HG03280 (cell line): Measurements from ENCODE around the gene DAAM2.
A peak's percentile ranks its signal among the peaks of the same experiment; 100 is the strongest.

Experiments used
- ATAC-seq: cut with Tn5 transposase; IDR thresholded peaks from one replicate; pipeline ENCODE4 v1.9.1; 2021; ENCODE audit warnings: mild to moderate bottlenecking, moderate library complexity; ENCODE audit not compliant: unreplicated experiment

The DAAM2 gene

DNA sequence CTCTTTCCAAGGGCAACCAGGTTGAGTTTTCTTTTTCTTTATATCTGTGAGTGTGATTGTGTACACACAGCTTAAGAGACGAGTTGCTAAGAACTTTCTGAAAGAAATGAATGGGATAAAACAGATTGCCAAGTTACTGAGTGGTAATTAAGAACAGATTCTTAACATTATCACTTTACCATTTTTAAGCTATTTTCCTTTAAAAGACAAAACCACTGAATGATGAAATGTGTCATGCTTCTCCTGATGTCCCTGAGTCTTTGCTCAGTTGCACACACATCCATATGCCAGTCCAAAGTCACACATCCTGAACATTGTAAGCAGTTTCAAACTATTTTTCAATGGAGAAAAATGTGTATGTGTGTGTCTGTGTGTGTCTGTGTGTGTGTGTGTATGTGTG, 5.5 kb upstream of the DAAM2 start:
- ATAC-seq: no peak

DNA sequence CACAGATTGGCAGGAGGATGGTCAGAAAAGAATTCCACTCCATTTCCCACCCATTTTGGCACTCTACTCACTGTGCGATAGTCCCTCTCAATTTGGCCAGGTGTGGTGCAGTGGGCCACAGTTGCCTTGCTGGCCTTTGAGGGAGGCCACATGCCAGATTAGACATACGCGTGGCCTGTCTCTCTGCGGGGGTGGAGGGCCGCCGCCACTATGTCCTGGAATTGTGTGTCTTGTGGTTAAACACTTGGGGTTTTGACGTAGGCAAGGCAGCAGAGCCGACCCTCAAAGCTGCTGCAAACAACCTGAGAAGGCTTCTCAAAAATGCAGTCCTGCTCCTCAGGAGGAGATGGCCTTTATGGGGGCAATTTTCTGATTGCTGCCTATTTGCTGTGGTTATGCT, 4.9 kb upstream of the DAAM2 start:
- ATAC-seq: no peak

DNA sequence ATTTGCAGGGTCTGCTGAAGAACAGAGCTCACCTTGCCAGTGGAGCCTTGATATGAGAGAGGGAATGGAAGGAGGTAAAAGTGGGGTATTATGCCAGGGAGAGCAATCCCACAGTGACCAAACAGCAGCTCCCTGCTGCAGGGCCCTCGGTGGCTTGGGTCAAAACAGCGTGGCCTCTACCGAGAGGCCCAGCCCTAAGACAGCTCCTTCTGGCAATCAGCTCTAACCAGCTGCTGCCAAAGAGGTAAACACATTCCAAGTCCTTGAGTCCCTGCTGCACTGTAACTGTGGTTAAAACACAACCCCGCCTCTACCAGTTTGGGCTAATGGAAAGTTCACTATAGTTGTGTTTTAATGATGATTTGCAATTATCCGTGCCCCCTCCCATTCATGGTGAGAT, 1.4 kb upstream of the DAAM2 start:
- no peak for ATAC-seq

DNA sequence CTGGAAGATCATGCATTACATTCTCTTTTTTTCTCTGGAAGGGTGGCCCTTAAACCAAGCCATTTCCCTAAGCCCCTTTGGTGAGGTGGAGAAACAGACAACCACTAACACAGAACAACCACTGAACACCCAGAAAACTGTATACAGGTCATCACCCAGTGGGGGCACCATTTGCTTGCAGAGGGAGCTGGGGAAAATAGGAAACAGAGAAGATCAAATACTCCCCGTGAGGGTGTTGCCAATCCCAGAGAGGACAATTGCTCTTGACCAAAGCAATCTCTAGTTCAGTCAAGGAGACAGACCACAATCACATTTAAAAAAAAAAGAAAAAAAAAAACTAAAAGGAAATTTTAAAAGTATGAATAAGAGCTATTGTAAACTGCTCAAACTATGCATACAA, 865 bp upstream of the DAAM2 start:
- ATAC-seq: no peak

DNA sequence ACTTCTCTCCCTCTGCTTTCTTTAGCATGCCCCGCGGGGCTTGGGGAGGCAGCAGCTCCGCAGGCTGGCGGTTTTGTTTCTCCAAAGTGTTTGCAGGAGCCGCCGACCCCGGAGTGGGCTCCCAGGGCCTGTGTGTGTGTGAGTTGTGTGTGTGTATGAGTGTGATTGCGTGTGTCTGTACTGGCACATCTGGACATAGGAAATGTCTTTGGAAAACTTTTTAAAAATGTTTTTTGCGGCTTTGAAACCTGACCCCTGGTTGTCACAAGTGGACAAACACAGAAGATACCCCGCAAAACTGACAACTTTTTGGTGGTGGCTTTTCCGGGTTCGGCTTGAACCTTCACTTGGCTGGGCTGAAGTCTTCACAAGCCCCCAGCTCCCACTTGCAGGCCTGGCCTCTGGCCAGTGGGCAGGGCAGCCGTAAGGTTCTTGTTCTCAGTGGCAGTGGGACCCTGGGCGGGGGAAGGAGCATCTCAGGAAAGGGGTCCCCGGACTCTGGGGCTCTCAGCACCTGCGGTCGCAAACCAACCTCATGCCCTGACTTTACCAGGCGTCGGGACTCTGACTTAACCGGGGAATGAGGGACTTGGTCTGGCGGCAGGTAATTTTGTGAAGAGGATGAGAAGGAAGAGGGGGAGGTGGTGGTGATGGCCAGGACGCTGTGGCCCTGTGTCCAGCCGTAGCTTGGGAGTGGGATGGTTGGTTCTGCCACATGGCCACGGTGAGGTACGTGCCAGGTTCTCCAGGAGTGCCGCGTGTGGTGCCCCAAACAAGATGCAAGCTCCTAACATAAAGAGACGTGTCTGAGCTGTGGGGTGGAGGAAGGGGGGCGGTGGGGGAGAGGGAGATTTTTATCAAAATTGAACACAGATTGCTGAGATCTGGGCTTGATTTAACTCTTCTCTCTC, 619 bp downstream of the DAAM2 start:
- ATAC-seq: no peak

DNA sequence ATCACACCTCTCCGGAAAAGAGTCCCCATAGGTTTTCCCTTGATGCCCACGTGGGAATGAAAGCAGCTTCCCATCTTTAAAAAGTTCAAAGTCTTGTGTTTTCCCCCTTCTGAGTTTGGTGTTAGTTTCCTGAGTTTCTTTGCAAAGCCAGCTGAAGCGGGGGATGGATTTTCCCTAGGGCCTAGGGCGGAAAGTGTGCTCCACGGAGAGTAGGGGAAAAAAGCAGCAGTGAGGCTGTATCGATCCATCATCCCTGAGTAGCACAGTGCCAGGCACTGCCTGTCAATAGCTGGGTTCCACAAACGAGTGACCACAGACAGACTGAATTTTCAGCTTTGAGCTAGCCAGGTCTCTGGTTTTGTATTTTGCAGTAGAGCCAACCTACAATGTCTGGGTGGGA, 1.3 kb downstream of the DAAM2 start:
- ATAC-seq: no peak

DNA sequence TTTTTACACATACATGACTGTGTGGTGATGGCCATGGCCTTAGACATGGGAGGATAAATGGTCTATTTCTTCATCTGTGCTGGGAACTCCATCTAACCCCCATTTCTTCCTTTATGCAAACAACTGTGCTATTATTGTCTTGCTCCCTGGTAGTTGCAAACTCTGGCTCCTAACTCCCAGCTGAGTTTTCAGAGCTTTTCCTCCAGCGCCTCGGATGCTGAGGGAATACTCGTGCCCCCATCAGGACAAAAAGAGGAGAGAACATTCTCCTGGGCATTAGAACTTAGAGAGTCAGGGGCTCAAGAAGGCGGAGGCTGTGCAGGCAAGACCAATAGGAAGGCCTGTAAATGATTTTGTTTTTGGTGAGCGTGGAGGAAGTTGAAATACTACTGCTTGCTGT, 2.1 kb downstream of the DAAM2 start:
- no peak for ATAC-seq

DNA sequence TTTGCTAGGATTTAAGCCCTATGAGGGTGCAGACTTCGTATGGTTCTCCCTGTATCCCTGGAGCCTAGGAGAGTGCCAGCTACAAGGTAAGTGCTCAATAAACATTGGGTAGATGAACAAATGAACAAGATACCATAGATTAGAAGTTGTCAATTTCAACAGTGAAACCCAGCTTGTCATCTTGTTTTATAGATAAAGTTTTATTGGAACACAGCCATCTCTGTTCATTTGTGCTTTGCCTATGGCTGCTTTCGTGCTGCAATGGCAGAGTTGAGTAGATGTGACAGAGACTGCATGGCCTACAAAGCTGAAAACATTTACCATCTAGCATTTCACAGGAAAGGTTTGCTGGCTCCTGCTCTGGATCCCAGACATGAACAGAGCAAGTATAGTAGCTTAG, 5.6 kb downstream of the DAAM2 start:
- no peak for ATAC-seq

DNA sequence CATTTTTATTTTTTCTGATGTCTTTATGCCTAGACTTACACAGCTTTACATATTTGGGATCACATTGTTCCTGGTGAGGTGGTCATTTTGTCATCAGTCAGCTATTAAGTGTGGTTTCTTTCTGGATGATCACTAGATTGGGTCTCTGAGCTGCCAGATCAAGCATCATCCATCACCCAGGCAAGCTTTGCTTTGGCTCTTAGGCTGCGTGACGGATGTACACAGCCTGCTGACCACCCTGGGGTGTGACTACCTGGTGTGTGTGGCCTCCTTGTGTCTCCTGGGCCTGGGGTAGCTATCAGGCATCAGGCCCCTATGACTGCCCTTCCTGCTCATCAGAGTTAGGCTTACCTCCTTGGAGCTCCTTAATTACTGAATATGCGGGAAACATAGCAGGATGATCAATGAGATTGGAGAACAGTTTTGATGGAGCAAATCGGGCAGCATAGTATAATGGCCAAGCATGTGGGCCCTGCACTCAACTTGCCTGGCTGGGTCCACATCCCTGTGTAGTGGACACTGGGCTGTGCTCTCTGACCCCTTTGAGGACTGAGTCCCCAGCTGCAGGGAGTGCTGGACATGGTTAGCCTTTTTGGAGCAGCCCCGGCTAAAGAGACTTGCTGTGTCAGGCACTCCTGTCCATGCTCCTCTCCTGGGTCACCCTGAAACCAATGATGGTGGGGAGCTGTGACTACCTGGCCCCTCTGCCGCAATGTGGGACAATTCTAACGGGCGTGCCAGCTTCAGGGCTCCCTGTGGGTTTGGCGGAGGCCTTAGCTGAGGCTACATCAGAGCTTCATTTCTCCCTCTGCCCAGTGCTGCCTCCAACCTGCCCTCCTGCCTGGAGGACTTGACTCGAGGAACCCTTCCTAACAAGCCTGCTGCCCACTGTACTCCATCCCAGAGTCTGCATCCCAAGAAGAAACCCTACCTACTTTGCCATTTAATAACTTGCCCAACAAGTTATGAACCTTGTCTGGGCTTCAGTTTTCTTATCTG, 8.2 kb downstream of the DAAM2 start:
- ATAC-seq: no peak

DNA sequence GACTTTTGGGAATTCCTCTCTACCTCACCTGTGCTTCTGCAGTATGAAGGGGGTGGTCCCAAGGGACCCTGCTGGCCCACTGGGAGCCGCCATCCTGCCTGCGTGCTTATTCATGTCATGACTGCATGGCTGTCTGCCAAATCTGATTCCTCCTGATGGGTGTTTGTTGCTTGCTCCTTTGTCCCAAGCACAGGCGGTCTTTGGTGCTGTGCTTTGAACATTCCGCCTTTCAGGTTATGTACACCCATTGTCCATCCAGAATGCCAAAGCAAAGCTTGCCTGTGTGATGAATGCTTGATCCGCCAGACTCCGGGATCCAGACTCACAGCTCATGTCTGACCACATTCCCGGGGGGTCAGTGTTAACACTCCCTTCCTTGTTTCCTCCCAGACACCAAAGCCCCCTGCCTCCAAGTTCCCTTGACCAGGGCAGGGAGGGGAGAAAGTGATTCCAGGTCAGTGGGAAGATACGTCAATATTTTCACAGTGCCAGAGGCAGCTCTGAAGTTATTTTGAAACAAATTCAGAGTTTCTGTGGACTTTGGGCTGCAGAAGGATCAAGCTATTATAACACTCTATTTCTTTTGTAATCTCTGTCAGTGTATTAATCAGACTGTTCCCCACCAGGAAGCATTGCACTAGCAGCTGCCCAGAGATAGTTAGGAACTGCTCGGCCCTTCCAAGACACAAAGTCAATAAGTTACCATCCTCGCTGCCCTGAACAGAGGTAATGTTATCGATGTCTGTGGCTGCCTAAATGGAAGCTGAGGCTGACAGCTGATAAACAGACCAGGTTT, 9.5 kb downstream of the DAAM2 start:
- ATAC-seq: no peak

DNA sequence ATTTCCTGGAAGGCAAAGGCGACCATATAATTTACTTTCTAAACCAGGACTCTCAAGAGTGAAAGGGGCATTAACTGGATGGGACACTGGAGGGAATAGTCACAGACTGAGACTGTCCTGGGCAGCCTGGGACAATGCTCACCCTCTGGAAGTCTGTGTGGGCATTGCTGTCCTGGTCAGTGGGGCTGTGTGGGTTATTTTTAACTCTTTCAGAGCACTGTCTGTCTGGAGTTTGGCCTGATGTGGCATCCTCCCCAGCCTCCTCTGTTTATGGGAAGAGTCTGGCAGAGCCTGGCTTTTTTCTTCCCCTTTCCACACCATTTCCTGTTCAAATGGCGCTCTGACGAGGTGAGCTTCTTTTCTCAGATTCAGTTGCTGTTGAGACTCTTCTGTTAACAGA, 11.7 kb downstream of the DAAM2 start:
- no peak for ATAC-seq

DNA sequence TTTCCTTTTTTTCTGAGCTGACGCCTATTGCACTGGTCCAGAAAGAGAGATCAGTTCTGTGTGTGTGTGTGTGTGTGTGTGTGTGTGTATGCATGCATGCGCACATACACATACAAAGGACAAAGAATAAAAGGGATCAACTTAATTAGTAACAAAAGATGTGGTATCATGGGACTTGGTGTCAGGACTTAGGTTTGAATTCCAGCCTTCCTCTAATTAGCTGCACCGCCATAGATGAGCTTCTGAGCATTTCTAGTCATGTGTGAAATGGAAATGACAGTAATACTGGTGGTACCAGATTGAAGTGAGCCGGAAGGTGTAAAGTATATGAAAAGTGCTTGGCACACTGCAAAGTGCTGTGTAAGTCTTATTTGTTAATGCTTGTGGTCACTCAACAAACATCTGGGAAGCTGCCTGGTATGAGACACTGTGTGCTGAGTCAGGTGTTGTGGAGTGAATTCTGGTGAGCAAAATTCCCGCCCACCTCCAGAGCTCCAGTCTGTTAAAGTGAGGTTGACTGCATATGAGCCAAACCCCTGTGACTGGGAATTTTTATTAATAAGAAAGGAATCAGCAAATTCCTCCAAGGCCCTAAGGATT, 12.4 kb downstream of the DAAM2 start:
- ATAC-seq: no peak

DNA sequence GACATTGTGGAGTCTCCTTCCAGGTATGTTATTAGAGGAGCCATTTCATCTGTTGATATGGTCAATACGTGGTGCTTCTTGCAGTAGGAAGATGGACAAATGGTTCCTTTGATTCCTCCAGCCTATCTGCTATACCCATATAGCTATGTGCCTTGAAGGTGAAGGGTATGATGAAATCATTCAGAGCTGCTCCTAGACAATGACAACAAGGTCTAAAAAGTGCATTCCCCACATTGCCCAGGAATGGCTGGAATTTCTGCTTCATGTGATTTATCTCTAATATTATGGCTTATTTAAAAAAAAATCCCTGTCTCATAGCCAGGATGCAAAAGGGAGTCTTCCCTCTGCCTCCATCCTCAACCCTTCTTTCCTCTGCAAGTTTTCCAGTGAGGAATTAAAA, 14.1 kb downstream of the DAAM2 start:
- ATAC-seq: no peak

DNA sequence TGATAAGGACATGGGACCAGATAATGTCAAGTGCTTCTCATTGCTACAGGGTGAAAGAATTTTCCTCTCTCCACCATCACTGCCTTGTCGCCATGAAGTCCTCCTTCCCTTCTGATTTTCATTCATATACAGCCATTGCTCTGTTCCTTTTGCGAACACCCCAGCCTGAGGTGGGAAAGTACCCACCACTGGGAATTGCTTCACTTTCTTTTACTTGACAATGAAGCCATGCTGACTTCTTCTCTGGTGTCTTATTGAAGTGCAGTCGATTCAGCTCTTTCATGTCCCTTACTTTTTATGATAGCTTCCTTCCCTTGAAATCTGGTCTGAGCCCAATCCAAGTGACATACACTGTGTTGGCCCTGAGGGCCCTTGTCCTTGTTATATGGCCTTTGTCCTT, 16.2 kb downstream of the DAAM2 start:
- ATAC-seq: no peak

DNA sequence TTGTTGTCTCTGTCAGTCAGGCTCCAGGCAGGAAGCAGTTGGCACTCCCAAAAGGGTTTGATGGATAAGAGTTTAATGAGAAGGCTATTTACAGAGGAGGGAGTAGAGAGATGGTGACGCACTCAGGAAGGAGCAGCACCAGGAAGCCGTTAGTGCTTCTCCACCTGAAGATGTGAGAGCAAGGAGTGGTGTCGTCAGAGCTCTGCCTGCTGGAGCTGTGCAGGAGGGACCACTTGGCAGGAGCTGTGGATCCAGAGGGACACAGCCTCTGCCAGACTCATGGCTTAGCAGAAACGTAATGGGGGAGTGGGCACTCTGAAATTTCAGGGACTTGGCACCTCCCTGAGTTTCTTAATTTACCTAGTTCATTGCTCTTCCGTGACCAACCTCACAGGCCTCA, 16.8 kb downstream of the DAAM2 start:
- ATAC-seq: no peak

DNA sequence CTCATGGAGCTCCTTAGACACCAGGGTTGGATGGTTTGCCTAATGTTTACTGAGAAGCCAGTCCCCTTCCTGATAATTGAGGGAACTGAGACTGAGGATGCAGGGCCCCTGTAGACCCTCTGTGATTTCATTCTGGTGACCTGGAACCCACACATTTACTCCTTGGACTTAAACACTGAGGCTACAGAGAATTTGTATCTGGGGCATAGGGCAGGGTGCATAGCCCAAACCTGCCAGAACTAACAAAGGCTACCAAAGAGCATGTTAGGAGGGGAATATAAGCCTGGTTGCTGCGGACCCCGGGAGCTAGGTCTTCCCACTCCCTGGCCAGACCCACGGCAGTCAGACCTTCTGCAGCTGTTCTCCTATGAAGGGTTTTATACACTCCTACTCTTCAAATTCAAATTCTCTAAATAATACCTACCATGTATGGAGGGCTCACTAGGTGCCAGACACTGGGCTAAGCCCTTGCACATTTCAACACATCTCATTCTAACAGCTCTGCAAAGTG, 19.7 kb downstream of the DAAM2 start:
- ATAC-seq: no peak

DNA sequence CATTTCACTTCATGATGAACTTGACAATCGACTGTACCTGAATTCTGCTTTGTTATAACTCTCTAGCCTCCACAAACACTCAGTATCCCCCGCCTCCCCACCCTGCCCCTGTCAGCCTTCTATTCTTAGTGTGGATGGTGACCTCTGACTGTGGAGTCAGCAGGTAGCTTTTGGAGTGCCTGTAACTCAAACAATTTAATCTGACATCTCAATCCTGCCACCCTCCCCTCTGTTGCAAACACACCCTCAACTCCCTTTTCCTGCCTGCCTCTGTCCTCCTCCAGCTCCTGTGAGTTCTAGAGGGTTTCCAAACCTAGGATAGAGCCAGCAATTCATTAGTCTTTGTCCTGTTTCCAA, 20.3 kb downstream of the DAAM2 start:
- no peak for ATAC-seq

DNA sequence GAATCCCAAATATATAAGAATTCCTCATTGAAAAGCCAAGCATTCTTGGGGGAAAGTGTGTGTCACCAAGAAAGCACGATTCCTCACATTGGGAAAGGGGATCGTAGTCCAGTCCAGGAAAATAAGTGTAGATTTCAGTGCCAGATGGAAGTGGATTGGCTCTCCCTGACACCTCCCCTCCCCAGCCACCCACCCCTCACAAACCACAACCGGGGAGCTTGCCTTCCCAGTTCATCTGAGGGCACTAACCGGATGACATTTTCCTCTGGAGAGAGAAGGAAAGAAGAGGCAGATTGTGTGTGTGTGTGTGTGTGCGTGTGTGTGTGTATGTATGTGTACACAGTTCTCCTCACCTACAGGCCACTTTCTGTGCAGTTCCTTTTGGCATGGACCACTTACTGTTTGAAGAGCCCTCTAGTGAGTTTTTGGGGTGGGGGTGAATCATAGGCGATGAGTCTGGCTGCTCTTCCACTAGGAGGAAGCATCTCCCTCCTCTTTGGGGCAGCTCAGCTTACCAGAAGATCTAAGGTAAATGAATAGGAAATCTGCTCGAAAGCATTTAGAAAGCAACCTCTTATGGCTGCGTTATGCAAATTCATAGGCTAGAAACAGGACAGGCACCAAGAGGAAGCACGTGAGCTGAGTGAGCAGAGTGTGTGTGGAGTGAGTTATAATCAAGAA, 20.8 kb downstream of the DAAM2 start:
- peak; percentile 85 for ATAC-seq

DNA sequence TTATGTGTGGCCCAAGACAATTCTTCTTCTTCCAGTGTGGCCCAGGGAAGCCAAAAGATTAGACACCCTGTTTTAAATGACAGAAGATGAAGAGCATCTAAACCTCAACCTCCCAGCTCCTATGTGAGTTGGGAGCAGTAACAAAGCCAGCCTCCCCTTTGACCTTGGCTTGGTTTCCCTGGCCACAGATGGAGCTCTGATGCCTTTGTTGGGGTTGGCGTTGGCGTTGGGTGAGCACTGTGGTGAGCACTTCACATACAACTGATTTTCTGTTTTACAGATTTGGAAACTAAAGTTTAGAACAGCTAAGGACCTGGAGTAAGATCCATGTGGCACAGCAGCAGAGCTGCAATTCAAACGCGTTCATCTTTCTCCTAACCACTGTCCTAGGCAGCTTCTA, 22.1 kb downstream of the DAAM2 start:
- no peak for ATAC-seq

DNA sequence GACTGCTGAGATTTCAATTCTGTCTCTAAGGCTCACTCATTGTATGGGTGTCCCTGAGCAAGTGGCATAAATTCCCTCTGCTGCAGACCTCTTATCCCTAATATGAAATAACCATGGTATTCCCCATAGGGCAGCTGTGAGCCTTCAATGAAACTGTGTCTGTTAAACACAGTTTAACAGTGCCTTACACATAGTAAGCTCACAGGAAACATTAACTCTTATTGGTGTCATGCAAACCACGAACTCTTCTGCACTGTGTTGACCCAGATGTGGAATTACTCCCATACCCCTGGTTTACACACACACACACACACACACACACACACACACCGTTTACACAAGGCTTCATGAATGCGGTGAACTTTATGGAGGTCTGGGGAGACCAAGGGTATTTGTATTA, 23.2 kb downstream of the DAAM2 start:
- ATAC-seq: no peak
